Neuronal stem cell (in vitro differentiated cells): ENCODE results near the gene CT47C1. TPM values are rescaled to one million over a fixed set of nuclear protein-coding genes. Genes with fewer than 3 reads are reported as not detected.
A peak's percentile ranks its signal among the peaks of the same experiment; 100 is the strongest.
"Not testable (repeated sequence)": the region's sequence is repeated elsewhere in the genome, so short reads cannot be mapped to it uniquely, and the experiment has no call there.

ENCODE experiments used
- DNase-seq: peaks from one replicate; pipeline ENCODE4 v3.0.0-alpha.2; 2013; ENCODE audit warnings: low spot score
- H2AFZ ChIP-seq: one replicate; pipeline ENCODE4 v1.6.1; 2013; ENCODE audit warnings: mild to moderate bottlenecking, low read length, inconsistent platforms
- H2AK5ac ChIP-seq: 2 replicates; pipeline ENCODE4 v1.6.1; 2013; ENCODE audit warnings: low read depth, mild to moderate bottlenecking, inconsistent platforms, low read length, moderate library complexity, mixed read lengths
- H2BK120ac ChIP-seq: 2 replicates; pipeline ENCODE4 v1.6.1; 2013; ENCODE audit warnings: low read depth, mild to moderate bottlenecking, inconsistent platforms, low read length, moderate library complexity, mixed read lengths
- H2BK12ac ChIP-seq: one replicate; pipeline ENCODE4 v1.6.1; 2013; ENCODE audit warnings: low read length, inconsistent platforms
- H2BK15ac ChIP-seq: 2 replicates; pipeline ENCODE4 v1.6.1; 2013; ENCODE audit warnings: mild to moderate bottlenecking, low read length, inconsistent platforms, mixed read lengths
- H2BK5ac ChIP-seq: one replicate; pipeline ENCODE4 v1.6.1; 2013; ENCODE audit warnings: inconsistent platforms, mild to moderate bottlenecking, low read length, moderate library complexity
- H3K14ac ChIP-seq: one replicate; pipeline ENCODE4 v1.6.1; 2013; ENCODE audit warnings: low read length, inconsistent platforms
- H3K18ac ChIP-seq: 2 replicates; pipeline ENCODE4 v1.6.1; 2013; ENCODE audit warnings: low read length, inconsistent platforms
- H3K23ac ChIP-seq: 2 replicates; pipeline ENCODE4 v1.6.1; 2013; ENCODE audit warnings: low read depth, mild to moderate bottlenecking, mixed read lengths, low read length, inconsistent platforms; ENCODE audit not compliant: poor library complexity
- H3K27ac ChIP-seq: replicated peaks from 3 replicates; pipeline ENCODE4 v1.5.1; 2013; ENCODE audit warnings: low read length, inconsistent platforms
- H3K27me3 ChIP-seq, 3 experiments: 2 replicates each; pipeline ENCODE4 v1.6.1; 2013; ENCODE audit warnings: low read length in 3 of 3, mild to moderate bottlenecking in 2 of 3, inconsistent platforms in 1 of 3, low read depth in 1 of 3, mixed read lengths in 1 of 3, moderate library complexity in 1 of 3; ENCODE audit not compliant: control insufficient read depth in 3 of 3, insufficient read depth in 3 of 3
- H3K36me3 ChIP-seq, 2 donors: replicated peaks in 1 of 2; 2 replicates each; pipeline ENCODE4 v1.6.1; 2013; ENCODE audit warnings: low read length in 2 of 2; ENCODE audit not compliant: control insufficient read depth in 2 of 2, insufficient read depth in 2 of 2
- H3K4ac ChIP-seq: 2 replicates; pipeline ENCODE4 v1.6.1; 2013; ENCODE audit warnings: inconsistent platforms, mild to moderate bottlenecking, low read length, moderate library complexity
- H3K4me1 ChIP-seq, 2 donors: 1 replicate in 1 of 2; 2 replicates in 1 of 2; pipeline ENCODE4 v1.6.1; 2013; ENCODE audit warnings: low read length in 2 of 2, low read depth in 1 of 2; ENCODE audit not compliant: control insufficient read depth in 2 of 2, insufficient read depth in 1 of 2
- H3K4me2 ChIP-seq: one replicate; pipeline ENCODE4 v1.6.1; 2013; ENCODE audit warnings: mild to moderate bottlenecking, low read length, inconsistent platforms; ENCODE audit not compliant: insufficient read depth, poor library complexity, severe bottlenecking
- H3K4me3 ChIP-seq, 2 donors: 2 replicates each; pipeline ENCODE4 v1.5.1; 2013; ENCODE audit warnings: low read length in 2 of 2, mild to moderate bottlenecking in 2 of 2, inconsistent platforms in 1 of 2, moderate library complexity in 1 of 2
- H3K79me1 ChIP-seq: one replicate; pipeline ENCODE4 v1.6.1; 2013; ENCODE audit warnings: low read depth, mild to moderate bottlenecking, inconsistent platforms, low read length, moderate library complexity
- H3K9ac ChIP-seq: one replicate; pipeline ENCODE4 v1.6.1; 2013; ENCODE audit warnings: mild to moderate bottlenecking, low read depth, low read length, inconsistent platforms; ENCODE audit not compliant: poor library complexity
- H3K9me3 ChIP-seq, 2 donors: replicated peaks in 1 of 2; 2 replicates each; pipeline versions ENCODE3 to v1.6.1; 2013; ENCODE audit warnings: low read length in 2 of 2, mild to moderate bottlenecking in 2 of 2, inconsistent platforms in 1 of 2, low read depth in 1 of 2, mixed read lengths in 1 of 2, moderate library complexity in 1 of 2; ENCODE audit not compliant: control insufficient read depth in 2 of 2, insufficient read depth in 1 of 2
- H4K8ac ChIP-seq: one replicate; pipeline ENCODE4 v1.6.1; 2013; ENCODE audit warnings: low read depth, mild to moderate bottlenecking, inconsistent platforms, low read length, moderate library complexity
- H4K91ac ChIP-seq: one replicate; pipeline ENCODE4 v1.6.1; 2013; ENCODE audit warnings: low read length, low read depth, mild to moderate bottlenecking, inconsistent platforms; ENCODE audit not compliant: poor library complexity
- WGBS, 2 donors: extraction: QIAGEN DNeasy Blood & Tissue Kit; methylation state at CpG; one replicate each; pipeline ENCODE4 v1.1.7; 2013; ENCODE audit warnings: missing lambda C conversion rate in 2 of 2, mixed read lengths in 1 of 2; ENCODE audit not compliant: insufficient read length in 2 of 2, insufficient replicate concordance in 1 of 2; ENCODE audit errors: extremely low coverage in 2 of 2; 5-methylcytosine and 5-hydroxymethylcytosine counted together
- polyA plus RNA-seq, 2 experiments: library from polyadenylated mRNA; stranded (reverse); fragments of 200-250 nt; gene quantifications; one replicate each; pipeline ENCODE4 v1.2.3, GENCODE V29; 2013

CT47C1 gene
- not detected for polyA plus RNA-seq (2013, experiment 1 of 2)
- not detected for polyA plus RNA-seq (2013, experiment 2 of 2)

- WGBS, 2 donors = no CpG with 5 or more reads among the region's 6 CpGs
- no peak within 1 kb of the TSS for H3K4me2 ChIP-seq
- no peaks in the 10 kb centered on the region for H3K4me1 ChIP-seq
These were observed at the start of gene CT47C1 for GRCh38 chrX:119072744-119073143. TSS of gene CT47C1 (plus strand) at chrX:119072993. CDS start at chrX:119073226, 233 bp downstream.

GRCh38 chrX:119025900-119026299 lies 46.9 kb upstream of the CT47C1 start:
- Histone ChIP-seq H3K27me3 (no peaks in the 10 kb centered on the region), H2BK120ac (no peak overlapping the region), H3K36me3 (no peaks in the 10 kb centered on the region), H2BK5ac (no peak overlapping the region), H4K91ac (no peak overlapping the region), H3K4ac (no peak overlapping the region), H3K79me1 (no peaks in the 10 kb centered on the region), H4K8ac (no peak overlapping the region), H3K4me3 (no peak overlapping the region), H3K4me2 (no peak overlapping the region), H2AFZ (no peak overlapping the region), H2BK15ac (no peak overlapping the region), H3K9me3 (no peaks in the 10 kb centered on the region), H3K4me1 (no peaks in the 10 kb centered on the region), H3K23ac (no peak overlapping the region), H3K27ac (no peak overlapping the region), H3K14ac (no peak overlapping the region), H3K9ac (no peak overlapping the region), H3K18ac (no peak overlapping the region), H2AK5ac (no peak overlapping the region), H2BK12ac (no peak overlapping the region)
- no CpG with 5 or more reads among the region's 5 CpGs for WGBS, 2 donors
- DNase-seq = no peak

More at GRCh38 chrX:119072744-119073143, at the start of gene CT47C1:
- H2BK15ac ChIP-seq = no peak within 1 kb of the TSS
- no peak within 1 kb of the TSS for H2AFZ ChIP-seq
- H3K14ac ChIP-seq = no peak within 1 kb of the TSS
- no peak within 1 kb of the TSS for H2AK5ac ChIP-seq
- no peak within 1 kb of the TSS for H3K23ac ChIP-seq
- no peak within 1 kb of the TSS for H3K4ac ChIP-seq
- H3K27me3 ChIP-seq = peaks cover 0 to 16% (median 0%) of the 10 kb centered on the region in 3 experiments
- no peaks in the 10 kb centered on the region for H3K36me3 ChIP-seq
- no peaks in the 10 kb centered on the region for H3K79me1 ChIP-seq
- H2BK120ac ChIP-seq = no peak within 1 kb of the TSS
- no peak for DNase-seq
- no peak within 1 kb of the TSS for H4K91ac ChIP-seq
- H2BK5ac ChIP-seq = no peak within 1 kb of the TSS
- H2BK12ac ChIP-seq = peak within 1 kb of the TSS; percentile 10
- no peaks in the 10 kb centered on the region for H3K9me3 ChIP-seq
- no peak within 1 kb of the TSS for H3K9ac ChIP-seq
- H3K27ac ChIP-seq = no peak within 1 kb of the TSS
- no peak within 1 kb of the TSS for H4K8ac ChIP-seq
- no peak within 1 kb of the TSS for H3K4me3 ChIP-seq
- no peak within 1 kb of the TSS for H3K18ac ChIP-seq

GRCh38 chrX:119026344-119026743 lies 46.4 kb upstream of the CT47C1 start:
- not testable (repeated sequence) for H2BK12ac ChIP-seq, DNase-seq, H4K91ac ChIP-seq, H2BK5ac ChIP-seq, H2BK120ac ChIP-seq, H2BK15ac ChIP-seq, H3K27ac ChIP-seq, H2AFZ ChIP-seq, H3K9me3 ChIP-seq, H3K79me1 ChIP-seq, H3K14ac ChIP-seq, H3K4ac ChIP-seq, H3K9ac ChIP-seq, H3K23ac ChIP-seq, H2AK5ac ChIP-seq, H3K36me3 ChIP-seq, H4K8ac ChIP-seq, H3K27me3 ChIP-seq, H3K18ac ChIP-seq, H3K4me1 ChIP-seq, H3K4me3 ChIP-seq, H3K4me2 ChIP-seq
- WGBS, 2 donors = no CpG with 5 or more reads among the region's 2 CpGs

- H3K9ac ChIP-seq, H3K79me1 ChIP-seq, H2BK5ac ChIP-seq, H3K4me3 ChIP-seq, H3K23ac ChIP-seq, H3K18ac ChIP-seq, H2BK15ac ChIP-seq, H2BK12ac ChIP-seq, H2AFZ ChIP-seq, H3K9me3 ChIP-seq, DNase-seq, H3K27ac ChIP-seq, H3K36me3 ChIP-seq, H2AK5ac ChIP-seq, H3K14ac ChIP-seq, H4K91ac ChIP-seq, H3K27me3 ChIP-seq, H3K4ac ChIP-seq, H2BK120ac ChIP-seq, H4K8ac ChIP-seq, H3K4me2 ChIP-seq, H3K4me1 ChIP-seq: not testable (repeated sequence)
- WGBS, 2 donors = no CpG with 5 or more reads among the region's 28 CpGs
These were observed 44.6 kb upstream of the CT47C1 start for GRCh38 chrX:119027960-119028732.
